ENCODE measurements around the gene KLF8. TPM values are rescaled to one million over a fixed set of nuclear protein-coding genes. Genes with fewer than 3 reads are reported as not detected.

The KLF8 gene
- total and polyA plus RNA-seq, 9 of the 15 experiments (the other 6 are each of a cell fraction or from before 2014, with no cell fraction given): 0.01 to 0.10 (median 0.04) TPM; not detected in 3

GRCh38 chrX:56289449-56289848 lies 57.3 kb downstream of the KLF8 start (continued):
- TF ChIP-seq AFF1 (IDR thresholded peaks at IDR 0.05; ENCODE audit: low read depth in 1 of 2, partially characterized antibody in 2 of 2) (no peak), HNRNPH1 (optimal IDR thresholded peaks at IDR 0.05; ENCODE audit: low read depth, low read length) (no peak)

DNA sequence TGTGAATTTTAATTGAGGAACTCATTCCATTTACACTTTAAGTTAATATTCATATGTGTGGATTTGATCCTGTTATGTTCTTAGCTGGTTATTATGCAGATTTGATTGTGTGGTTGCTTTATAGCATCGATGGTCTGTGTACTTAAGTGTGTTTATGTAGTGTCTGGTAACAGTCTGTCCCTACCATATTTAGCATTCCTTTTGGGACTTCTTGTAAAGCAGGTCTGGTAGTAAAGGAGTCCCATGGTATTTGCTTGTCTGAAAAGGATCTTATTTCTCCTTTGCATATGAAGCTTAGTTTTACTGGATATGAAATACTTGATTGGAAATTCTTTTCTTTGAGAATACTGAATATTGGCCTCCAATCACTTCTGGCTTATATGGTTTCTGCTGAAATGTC lies 76.6 kb downstream of the KLF8 start:
- Histone ChIP-seq H3K27ac (ENCODE audit: extremely low read depth, low read depth, low read length) (no peak overlapping the region), H3K4me2 (ENCODE audit: insufficient read depth, low read length) (no peak overlapping the region), H3K4me3 (no peak overlapping the region), H2AFZ (ENCODE audit: low read depth, low read length) (no peak overlapping the region), H3K4me1 (replicated peaks in 1 of 2; ENCODE audit: control insufficient read depth in 2 of 2, insufficient read depth in 2 of 2, low read length in 2 of 2) (no peaks in the 10 kb centered on the region), H3K79me2 (ENCODE audit: control insufficient read depth, insufficient read depth, low read length) (no peaks in the 10 kb centered on the region), H3K9ac (ENCODE audit: insufficient read depth in 1 of 2, low read depth in 2 of 2, low read length in 2 of 2) (no peak overlapping the region), H3K27me3 (ENCODE audit: control insufficient read depth in 2 of 2, insufficient read depth in 2 of 2, low read length in 2 of 2) (no peaks in the 10 kb centered on the region), H3K9me1 (ENCODE audit: control insufficient read depth, insufficient read depth, low read length) (no peaks in the 10 kb centered on the region), H3K9me3 (replicated peaks; ENCODE audit: control insufficient read depth, insufficient read depth, low read depth, low read length) (no peaks in the 10 kb centered on the region), H3K36me3 (ENCODE audit: control insufficient read depth, insufficient read depth, low read length) (no peaks in the 10 kb centered on the region), H4K20me1 (replicated peaks; ENCODE audit: control insufficient read depth, insufficient read depth, low read length) (no peaks in the 10 kb centered on the region)
- intact Hi-C loops (cut with micrococcal nuclease): no loop called here
- DNase-seq (ENCODE audit: extremely low read depth in 1 of 4, low spot score in 3 of 4): no peak
- CTCF ChIA-PET (ENCODE audit: low intra/inter-chr PET ratio): no interaction called here
- in situ Hi-C loops (cut with MboI): no loop called here
- POLR2A ChIA-PET: no interaction called here
- WGBS (ENCODE audit: insufficient coverage, low coverage, missing lambda C conversion rate): 0% methylated on average over 1 of the region's 1 CpG
- BruUV-seq (replicated peaks): no TSS peak
- no peak for ATAC-seq
- FAIRE-seq: no peak
- TF ChIP-seq ZNF644 (tag; IDR thresholded peaks at IDR 0.05; ENCODE audit: low read depth) (no peak), NONO (IDR thresholded peaks at IDR 0.05; ENCODE audit: low read depth in 2 of 2, low read length in 1 of 2) (no peak), ARID3A (IDR thresholded peaks at IDR 0.05; ENCODE audit: borderline replicate concordance, low read depth, low read length) (no peak), ZBTB34 (CRISPR knock-in tag; IDR thresholded peaks at IDR 0.05) (no peak), TAL1 (IDR thresholded peaks at IDR 0.05) (no peak), MBD2 (IDR thresholded peaks at IDR 0.05; ENCODE audit: borderline replicate concordance, low read depth) (no peak), POLR2A (conservative IDR thresholded peaks at IDR 0.05) (no peak), TEAD4 (IDR thresholded peaks at IDR 0.05; ENCODE audit: low read length) (no peak), TEAD4 (CRISPR knock-in tag; IDR thresholded peaks at IDR 0.05; ENCODE audit: borderline replicate concordance) (no peak), ZNF76 (CRISPR knock-in tag; IDR thresholded peaks at IDR 0.05; ENCODE audit: borderline replicate concordance) (no peak), HDAC6 (IDR thresholded peaks at IDR 0.05; ENCODE audit: low read depth, low read length) (no peak), NEUROD1 (IDR thresholded peaks at IDR 0.05; ENCODE audit: borderline replicate concordance, low read depth, low read length, partially characterized antibody) (no peak), ZNF764 (CRISPR knock-in tag; IDR thresholded peaks at IDR 0.05; ENCODE audit: low read depth) (no peak), ZNF583 (CRISPR knock-in tag; IDR thresholded peaks at IDR 0.05) (no peak)
